SH-SY5Y (cell line): ENCODE data around the gene PSMB2.

Source experiments
- GATA2 ChIP-seq: IDR thresholded peaks from 2 replicates; pipeline ENCODE4 v1.6.1; 2011; ENCODE audit warnings: mild to moderate bottlenecking, low read depth, low read length
- GATA3 ChIP-seq: IDR thresholded peaks from 2 replicates; pipeline ENCODE4 v1.6.1; 2011; ENCODE audit warnings: low read depth, mild to moderate bottlenecking, low read length, moderate library complexity

DNA sequence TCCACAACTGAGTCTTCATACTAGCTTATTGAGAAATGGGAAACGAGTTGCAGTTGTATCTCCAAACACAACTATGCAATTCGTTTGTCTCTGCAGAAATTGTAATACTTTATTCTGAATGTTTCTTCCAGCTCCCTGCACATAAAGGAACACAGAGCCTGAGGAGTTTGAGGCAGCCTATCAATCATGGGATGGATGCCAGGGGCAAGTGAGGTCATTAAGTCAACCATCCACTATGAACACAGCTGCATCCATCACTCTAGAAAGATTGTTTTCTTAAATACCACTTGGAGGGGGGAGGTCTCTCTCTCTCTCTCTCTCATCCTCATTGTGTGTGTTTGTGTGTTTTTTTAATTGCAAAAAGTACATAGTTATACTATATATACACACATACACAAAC is 2.9 kb upstream of the PSMB2 start:
- TF ChIP-seq GATA2 (no peak), GATA3 (no peak)
